GM04504 (cell line): Measurements from ENCODE around the gene TBC1D24.
"Not testable (repeated sequence)": the region's sequence is repeated elsewhere in the genome, so short reads cannot be mapped to it uniquely, and the experiment has no call there.

ENCODE experiments used
- DNase-seq: peaks from one replicate; pipeline ENCODE4 v3.0.0-alpha.2; 2012; ENCODE audit warnings: low read depth

TBC1D24 gene

GRCh38 chr16:2474877-2475412 lies at the start of gene TBC1D24:
TSS of gene TBC1D24 (plus strand) at chr16:2475127. CDS start at chr16:2496149, 21,022 bp downstream.
- DNase-seq, result peak; percentile 64

DNA sequence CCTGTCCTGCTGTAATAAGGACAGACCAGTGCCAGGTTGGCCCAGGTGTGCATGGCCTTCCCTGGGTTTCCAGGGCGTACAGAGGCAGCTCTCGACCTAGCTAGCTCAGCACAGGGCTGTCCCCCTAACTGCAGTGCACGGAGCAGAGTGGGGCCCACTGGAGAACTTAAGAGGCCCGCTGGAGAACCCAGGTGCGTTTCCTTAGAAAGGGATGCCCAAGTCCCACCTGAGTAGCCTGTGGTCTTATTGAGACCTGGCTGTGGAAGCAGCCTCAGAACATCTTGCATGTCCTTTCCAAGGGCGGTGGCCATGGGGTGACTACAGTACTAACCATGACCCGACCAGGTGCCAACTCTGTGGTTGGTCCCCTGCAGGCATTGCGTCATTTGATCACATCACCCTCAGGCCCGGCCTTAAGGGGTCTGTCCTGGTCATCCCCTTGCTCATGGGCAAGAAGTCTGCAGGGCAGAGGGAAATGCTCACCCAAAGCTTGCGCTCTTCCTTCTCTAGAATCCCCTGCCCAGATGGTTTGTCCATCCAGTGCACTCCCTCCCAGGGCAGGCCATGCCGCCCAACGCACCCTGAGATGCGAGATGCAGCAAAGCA lies 49.0 kb upstream of the TBC1D24 start:
- DNase-seq, result no peak

- DNase-seq, result no peak
These were observed 48.0 kb upstream of the TBC1D24 start for GRCh38 chr16:2426941-2427361.

GRCh38 chr16:2427526-2427925 lies 47.4 kb upstream of the TBC1D24 start:
- DNase-seq, result no peak

- DNase-seq, result no peak
These were observed 46.7 kb upstream of the TBC1D24 start for GRCh38 chr16:2428051-2428783.

DNA sequence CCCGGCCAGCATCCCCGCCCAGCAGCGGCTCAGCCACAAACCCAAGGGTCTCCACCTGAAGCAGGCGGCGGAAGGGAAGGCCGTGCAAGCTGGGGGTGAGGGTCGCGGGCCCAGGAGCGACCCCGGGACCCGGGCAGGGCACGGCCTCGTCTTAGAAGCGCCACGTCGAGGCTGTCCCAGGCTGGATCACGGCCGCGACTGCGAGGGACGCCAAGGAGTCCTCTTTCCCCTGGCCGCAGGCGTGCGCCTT lies 46.2 kb upstream of the TBC1D24 start:
- DNase-seq, result no peak

GRCh38 chr16:2429034-2429770 lies 45.7 kb upstream of the TBC1D24 start, which contains the start of gene CCNF:
TSS of gene CCNF (plus strand) at chr16:2429447. CDS start at chr16:2429482, 35 bp downstream.
- peak; percentile 90 for DNase-seq

DNA sequence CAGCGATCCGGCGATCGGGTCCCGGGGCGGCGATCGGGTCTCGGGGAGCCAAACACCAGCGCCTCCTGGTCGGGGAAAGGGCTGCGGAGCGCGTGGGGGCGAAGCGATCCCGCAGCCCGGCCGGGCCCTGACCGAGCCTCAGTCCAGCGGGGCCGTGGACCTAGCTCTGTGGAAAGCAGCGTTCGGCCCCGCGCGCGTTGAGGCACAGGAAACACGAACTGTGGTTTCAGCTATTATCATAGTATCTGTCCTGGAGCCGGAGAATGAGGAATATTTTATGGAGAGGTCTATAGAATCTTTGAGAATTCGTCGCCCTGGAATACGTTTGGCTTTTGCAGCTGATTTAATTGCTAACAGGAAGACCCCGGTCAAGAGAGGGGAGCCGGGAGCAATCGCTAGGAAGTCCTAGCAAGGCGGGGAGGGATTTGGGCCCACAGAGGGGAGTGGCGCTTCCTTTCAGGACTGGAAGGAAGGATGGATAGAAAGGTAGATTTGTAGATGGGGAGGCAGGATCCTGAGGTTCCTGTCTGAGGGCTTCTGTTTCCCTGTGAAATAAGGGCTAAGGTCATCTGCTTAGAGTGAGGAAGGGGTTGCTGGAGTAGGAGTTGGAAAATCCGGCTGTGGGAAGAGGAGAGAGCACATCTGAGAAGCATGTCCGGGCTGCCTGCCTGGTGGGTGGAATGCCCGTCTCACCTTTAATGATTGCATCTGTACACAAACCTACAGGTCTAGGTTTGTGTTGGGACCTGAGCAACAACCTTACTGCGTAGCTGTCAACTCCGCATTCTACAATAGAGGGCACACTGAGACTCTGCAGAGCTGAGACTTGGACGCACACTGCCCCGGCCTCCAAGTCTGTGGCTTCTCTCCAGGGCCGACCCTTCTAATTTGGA lies 44.9 kb upstream of the TBC1D24 start:
- no peak for DNase-seq

- DNase-seq, result no peak
These were observed 42.6 kb upstream of the TBC1D24 start for GRCh38 chr16:2432286-2432685.

DNA sequence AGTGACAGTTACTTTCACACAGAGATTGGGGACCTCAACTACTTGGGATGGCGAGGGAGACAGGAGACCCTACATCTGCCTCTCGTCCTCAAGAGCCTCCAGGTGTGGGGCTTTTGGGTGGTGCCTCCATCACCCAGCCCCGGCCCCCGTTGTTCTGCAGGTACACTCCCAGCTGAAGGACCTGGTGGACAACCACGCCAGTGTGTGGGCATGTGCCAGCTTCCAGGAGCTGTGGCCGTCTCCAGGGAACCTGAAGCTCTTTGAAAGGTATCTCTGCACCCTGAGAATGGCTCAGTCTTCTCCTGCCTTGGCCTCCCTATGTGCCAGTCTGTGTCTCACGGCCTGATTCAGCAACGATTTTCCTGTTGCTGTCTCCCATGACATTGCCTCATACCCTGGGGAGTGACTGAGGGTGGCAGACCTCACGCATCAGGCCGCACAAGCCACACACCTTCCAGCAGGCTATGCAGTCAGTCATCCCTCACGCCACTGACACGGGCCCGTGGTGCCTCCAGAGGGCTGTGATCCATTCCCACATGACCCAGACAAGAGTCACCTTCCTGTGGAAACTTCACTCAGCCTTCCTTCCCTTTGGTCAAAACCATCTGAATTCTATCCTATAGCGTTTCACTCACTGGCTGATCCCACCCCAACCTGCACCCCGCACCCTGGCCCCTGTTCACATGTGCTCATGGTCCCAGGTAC lies 42.0 kb upstream of the TBC1D24 start:
- no peak for DNase-seq

DNA sequence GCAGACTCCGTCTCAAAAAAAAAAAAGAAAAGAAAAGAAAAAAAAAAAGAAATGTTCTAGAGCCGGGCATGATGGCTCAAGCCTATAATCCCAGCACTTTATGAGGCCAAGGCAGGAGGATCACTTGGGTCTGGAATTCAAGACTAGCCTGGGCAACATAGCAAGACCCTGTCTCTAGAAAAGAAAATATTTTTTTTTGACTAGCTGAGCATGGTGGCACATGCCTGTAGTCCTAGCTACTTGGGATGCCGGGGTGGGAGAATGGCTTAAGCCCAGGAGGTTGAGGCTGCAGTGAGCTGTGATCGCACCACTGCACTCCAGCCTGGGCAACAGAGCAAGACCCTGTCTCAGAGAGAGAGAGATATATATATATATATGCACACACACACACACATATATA lies 39.7 kb upstream of the TBC1D24 start:
- not testable (repeated sequence) for DNase-seq

GRCh38 chr16:2436110-2436509 lies 38.8 kb upstream of the TBC1D24 start:
- no peak for DNase-seq

- DNase-seq, result no peak
These were observed 37.7 kb upstream of the TBC1D24 start for GRCh38 chr16:2437032-2437790.

- no peak for DNase-seq
These were observed 36.8 kb upstream of the TBC1D24 start for GRCh38 chr16:2438121-2438520.

- no peak for DNase-seq
These were observed 35.3 kb upstream of the TBC1D24 start for GRCh38 chr16:2439598-2439997.

GRCh38 chr16:2441143-2441804 lies 33.7 kb upstream of the TBC1D24 start:
- not testable (repeated sequence) for DNase-seq

GRCh38 chr16:2443555-2443954 lies 31.4 kb upstream of the TBC1D24 start:
- DNase-seq, result no peak

DNA sequence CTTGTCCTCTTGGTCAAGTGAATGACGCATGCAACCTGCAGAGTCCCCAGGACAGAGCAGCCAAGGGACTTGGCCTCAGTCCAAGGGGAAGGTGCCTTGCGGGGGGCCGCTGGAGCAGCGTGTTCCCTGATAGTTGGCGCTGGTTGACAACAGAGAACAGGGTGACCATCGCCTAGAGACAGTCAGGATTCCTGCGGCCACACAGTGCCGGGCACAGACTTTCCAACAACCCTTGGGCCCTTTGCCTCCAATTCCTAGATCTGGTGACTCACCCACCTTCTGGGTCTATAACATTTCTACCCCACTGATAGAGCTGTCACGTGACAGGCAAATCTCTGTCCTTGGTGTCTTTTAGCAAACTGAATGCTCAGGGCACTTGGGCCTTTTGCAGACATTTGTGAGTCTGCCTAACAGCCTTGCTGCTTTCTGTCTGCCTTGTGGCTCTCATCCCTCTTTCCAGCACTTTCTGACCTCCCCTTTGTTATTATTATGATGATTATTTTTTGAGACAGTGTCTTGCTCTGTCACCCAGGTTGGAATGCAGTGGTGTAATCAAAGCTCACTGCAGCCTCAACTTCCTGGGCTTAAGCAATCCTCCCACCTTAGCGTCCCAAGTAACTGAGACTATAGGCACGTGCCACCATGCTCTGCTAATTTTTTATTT lies 26.9 kb upstream of the TBC1D24 start:
- DNase-seq, result no peak

GRCh38 chr16:2449118-2449517 lies 25.8 kb upstream of the TBC1D24 start:
- no peak for DNase-seq
